Measurements from ENCODE around the gene PTPN6. TPM values are rescaled to one million over a fixed set of nuclear protein-coding genes. Genes with fewer than 3 reads are reported as not detected.

PTPN6 gene
- total and polyA plus RNA-seq, 2 of the 13 experiments (the other 11 are each of a cell fraction or from before 2014, with no cell fraction given): 10.5 to 10.6 TPM

DNA sequence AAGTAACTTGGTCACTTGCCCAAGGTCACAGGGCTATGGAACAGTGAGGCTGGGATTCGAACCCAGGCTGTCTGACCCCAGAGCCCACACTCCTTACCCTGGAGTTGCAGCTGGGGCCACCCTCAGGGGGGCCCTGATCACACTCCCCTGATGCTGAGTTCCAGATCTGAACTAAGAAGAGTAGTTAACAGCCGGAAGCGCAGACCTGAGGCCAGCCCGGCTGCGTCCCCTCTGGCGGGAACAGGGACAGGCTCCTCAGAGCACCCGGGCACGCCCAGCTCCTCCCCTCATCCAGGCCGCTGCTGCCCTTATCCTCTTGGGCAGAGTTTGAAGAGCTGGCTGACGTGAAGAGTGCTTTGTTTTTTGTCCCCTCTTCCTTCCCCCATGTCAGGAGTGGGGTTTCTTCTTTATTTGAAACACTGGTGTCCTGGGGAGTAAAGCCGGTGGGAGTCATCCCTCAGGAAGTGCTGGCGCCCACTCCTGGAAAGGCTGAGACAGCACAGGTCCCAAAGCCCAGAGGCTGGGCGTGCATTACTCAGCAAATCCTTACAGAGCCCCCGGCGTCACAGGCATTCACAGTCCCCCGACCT, 10.6 kb downstream of the PTPN6 start (continued):
- TF ChIP-seq, protein P1, sequence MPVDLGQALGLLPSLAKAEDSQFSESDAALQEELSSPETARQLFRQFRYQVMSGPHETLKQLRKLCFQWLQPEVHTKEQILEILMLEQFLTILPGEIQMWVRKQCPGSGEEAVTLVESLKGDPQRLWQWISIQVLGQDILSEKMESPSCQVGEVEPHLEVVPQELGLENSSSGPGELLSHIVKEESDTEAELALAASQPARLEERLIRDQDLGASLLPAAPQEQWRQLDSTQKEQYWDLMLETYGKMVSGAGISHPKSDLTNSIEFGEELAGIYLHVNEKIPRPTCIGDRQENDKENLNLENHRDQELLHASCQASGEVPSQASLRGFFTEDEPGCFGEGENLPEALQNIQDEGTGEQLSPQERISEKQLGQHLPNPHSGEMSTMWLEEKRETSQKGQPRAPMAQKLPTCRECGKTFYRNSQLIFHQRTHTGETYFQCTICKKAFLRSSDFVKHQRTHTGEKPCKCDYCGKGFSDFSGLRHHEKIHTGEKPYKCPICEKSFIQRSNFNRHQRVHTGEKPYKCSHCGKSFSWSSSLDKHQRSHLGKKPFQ (CRISPR knock-in tag; IDR thresholded peaks at IDR 0.05; ENCODE audit: insufficient replicate concordance): peak; percentile 61
- TF ChIP-seq PLRG1 (conservative IDR thresholded peaks at IDR 0.05) (no peak), HOXA7 (CRISPR knock-in tag; IDR thresholded peaks at IDR 0.05) (no peak), HDAC6 (IDR thresholded peaks at IDR 0.05; ENCODE audit: low read depth, low read length) (no peak), ZNF101 (CRISPR knock-in tag; IDR thresholded peaks at IDR 0.05; ENCODE audit: borderline replicate concordance, low read depth) (no peak), RAD21 (CRISPR knock-in tag; IDR thresholded peaks at IDR 0.05) (0 out of 2 replicates have a peak, but pooled peaks have one; percentile 62), ATRX (CRISPR knock-in tag; IDR thresholded peaks at IDR 0.05; ENCODE audit: borderline replicate concordance) (no peak), DNMT3B (CRISPR knock-in tag; conservative IDR thresholded peaks at IDR 0.05) (no peak), ZNF292 (CRISPR knock-in tag; IDR thresholded peaks at IDR 0.05; ENCODE audit: borderline replicate concordance, low read depth) (no peak), POLR2AphosphoS5 (IDR thresholded peaks at IDR 0.05; ENCODE audit: low read depth, low read length) (0 out of 2 replicates have a peak, but pooled peaks have one; percentile 34), ZNF451 (CRISPR knock-in tag; IDR thresholded peaks at IDR 0.05) (no peak; the same call in 1 of the 2 replicates), KLF6 (CRISPR knock-in tag; IDR thresholded peaks at IDR 0.05) (no peak), PAF1 (CRISPR knock-in tag; IDR thresholded peaks at IDR 0.05) (no peak), CHD2 (IDR thresholded peaks at IDR 0.05; ENCODE audit: low read depth, low read length) (no peak), ZFP62 (CRISPR knock-in tag; IDR thresholded peaks at IDR 0.05) (no peak), NFYB (CRISPR knock-in tag; IDR thresholded peaks at IDR 0.05) (no peak), SNAPC2 (CRISPR knock-in tag; IDR thresholded peaks at IDR 0.05) (no peak), STAT5B (CRISPR knock-in tag; IDR thresholded peaks at IDR 0.05) (no peak), ZNF883 (CRISPR knock-in tag; IDR thresholded peaks at IDR 0.05; ENCODE audit: not compliant biosample characterization) (no peak), IRX3 (CRISPR knock-in tag; IDR thresholded peaks at IDR 0.05; ENCODE audit: borderline replicate concordance, low read depth) (no peak), ZNF501 (CRISPR knock-in tag; IDR thresholded peaks at IDR 0.05) (peak; percentile 44; the same call in 1 of the 2 replicates), ZNF879 (CRISPR knock-in tag; IDR thresholded peaks at IDR 0.05) (no peak), ZFP1 (CRISPR knock-in tag; IDR thresholded peaks at IDR 0.05) (no peak), TBL1XR1 (IDR thresholded peaks at IDR 0.05; ENCODE audit: borderline replicate concordance, low read length, partially characterized antibody) (no peak), PAX8 (CRISPR knock-in tag; IDR thresholded peaks at IDR 0.05; ENCODE audit: borderline replicate concordance) (no peak)
- TF ChIP-seq, protein P2, sequence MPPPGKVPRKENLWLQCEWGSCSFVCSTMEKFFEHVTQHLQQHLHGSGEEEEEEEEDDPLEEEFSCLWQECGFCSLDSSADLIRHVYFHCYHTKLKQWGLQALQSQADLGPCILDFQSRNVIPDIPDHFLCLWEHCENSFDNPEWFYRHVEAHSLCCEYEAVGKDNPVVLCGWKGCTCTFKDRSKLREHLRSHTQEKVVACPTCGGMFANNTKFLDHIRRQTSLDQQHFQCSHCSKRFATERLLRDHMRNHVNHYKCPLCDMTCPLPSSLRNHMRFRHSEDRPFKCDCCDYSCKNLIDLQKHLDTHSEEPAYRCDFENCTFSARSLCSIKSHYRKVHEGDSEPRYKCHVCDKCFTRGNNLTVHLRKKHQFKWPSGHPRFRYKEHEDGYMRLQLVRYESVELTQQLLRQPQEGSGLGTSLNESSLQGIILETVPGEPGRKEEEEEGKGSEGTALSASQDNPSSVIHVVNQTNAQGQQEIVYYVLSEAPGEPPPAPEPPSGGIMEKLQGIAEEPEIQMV (CRISPR knock-in tag; IDR thresholded peaks at IDR 0.05; ENCODE audit: low read depth): no peak
- TF ChIP-seq, protein P3, sequence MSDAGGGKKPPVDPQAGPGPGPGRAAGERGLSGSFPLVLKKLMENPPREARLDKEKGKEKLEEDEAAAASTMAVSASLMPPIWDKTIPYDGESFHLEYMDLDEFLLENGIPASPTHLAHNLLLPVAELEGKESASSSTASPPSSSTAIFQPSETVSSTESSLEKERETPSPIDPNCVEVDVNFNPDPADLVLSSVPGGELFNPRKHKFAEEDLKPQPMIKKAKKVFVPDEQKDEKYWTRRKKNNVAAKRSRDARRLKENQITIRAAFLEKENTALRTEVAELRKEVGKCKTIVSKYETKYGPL (CRISPR knock-in tag; IDR thresholded peaks at IDR 0.05): no peak
- TF ChIP-seq, protein P4, sequence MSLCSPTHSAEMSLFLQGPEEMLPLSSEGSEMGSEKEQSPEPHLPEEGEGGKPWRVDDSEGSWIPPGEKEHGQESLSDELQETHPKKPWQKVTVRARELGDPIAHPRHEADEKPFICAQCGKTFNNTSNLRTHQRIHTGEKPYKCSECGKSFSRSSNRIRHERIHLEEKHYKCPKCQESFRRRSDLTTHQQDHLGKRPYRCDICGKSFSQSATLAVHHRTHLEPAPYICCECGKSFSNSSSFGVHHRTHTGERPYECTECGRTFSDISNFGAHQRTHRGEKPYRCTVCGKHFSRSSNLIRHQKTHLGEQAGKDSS (CRISPR knock-in tag; IDR thresholded peaks at IDR 0.05; ENCODE audit: borderline replicate concordance, low read depth): 0 out of 2 replicates have a peak, but pooled peaks have one; percentile 31
